Prostate gland (tissue), 2 donors: Measurements from ENCODE around the gene MBNL2. TPM values are rescaled to one million over a fixed set of nuclear protein-coding genes. Genes with fewer than 3 reads are reported as not detected.
A peak's percentile ranks its signal among the peaks of the same experiment; 100 is the strongest.

Source experiments
- DNase-seq: peaks from one replicate; pipeline ENCODE4 v3.0.0-alpha.2; 2019; ENCODE audit warnings: low spot score
- H3K27ac ChIP-seq, 2 donors: fragments of 200-600 bp; sonication (generic); 2 replicates each; pipeline ENCODE4 v1.5.1; 2017 to 2019
- H3K27me3 ChIP-seq: fragments of 200-600 bp; sonication (generic); replicated peaks from 2 replicates; pipeline ENCODE4 v1.5.1; 2019; ENCODE audit not compliant: insufficient read depth
- H3K36me3 ChIP-seq, 2 donors: fragments of 200-600 bp; sonication (generic); 1 replicate in 1 of 2; 2 replicates in 1 of 2; pipeline versions ENCODE4 v1.5.1 to v1.8.1; 2017 to 2019
- H3K4me1 ChIP-seq: fragments of 200-600 bp; sonication (generic); replicated peaks from 2 replicates; pipeline ENCODE4 v1.5.1; 2019
- H3K4me3 ChIP-seq, 2 donors: fragments of 200-600 bp; sonication (generic); 2 replicates each; pipeline ENCODE4 v1.5.1; 2017 to 2019
- H3K9me3 ChIP-seq: fragments of 200-600 bp; sonication (generic); 2 replicates; pipeline ENCODE4 v1.5.1; 2017
- POLR2A ChIP-seq: fragments of 450-650 bp; IDR thresholded peaks from one replicate; pipeline ENCODE4 v1.6.1; 2016; ENCODE audit warnings: antibody characterized with exemption, mild to moderate bottlenecking
- POLR2AphosphoS5 ChIP-seq: sonication (generic); formaldehyde crosslinking; IDR thresholded peaks from one replicate; pipeline ENCODE4 v1.6.1; 2017; ENCODE audit warnings: antibody characterized with exemption
- WGBS: methylation state at CpG from one replicate; pipeline ENCODE4 v1.1.5; 2018; 5-methylcytosine and 5-hydroxymethylcytosine counted together
- intact Hi-C: fragments of 100-400 bp; cut with DNase I; formaldehyde crosslinking; loops from one replicate; pipeline ENCODE4 v1.14.2; 2022
- total RNA-seq, 2 donors: library from RNA; depleted of rRNA; stranded (reverse); fragments of >200 nt; gene quantifications; one replicate each; pipeline ENCODE4 v1.1.0, GENCODE V29; 2016
- TF ChIP-seq, protein P1 (sequence below), 4 experiments: fragments of 200-600 bp in 2 of 4; fragments of 450-650 bp in 2 of 4; sonication (generic) in 2 of 4; IDR thresholded peaks; 1 replicate in 3 of 4; 2 replicates in 1 of 4; pipeline ENCODE4 v1.5.1; 2016 to 2019; ENCODE audit warnings: antibody characterized with exemption in 4 of 4, mild to moderate bottlenecking in 2 of 4, moderate library complexity in 2 of 4

MBNL2 gene
- total RNA-seq, 2 donors from 2014 or later = 59.1 to 85.7 TPM

DNA sequence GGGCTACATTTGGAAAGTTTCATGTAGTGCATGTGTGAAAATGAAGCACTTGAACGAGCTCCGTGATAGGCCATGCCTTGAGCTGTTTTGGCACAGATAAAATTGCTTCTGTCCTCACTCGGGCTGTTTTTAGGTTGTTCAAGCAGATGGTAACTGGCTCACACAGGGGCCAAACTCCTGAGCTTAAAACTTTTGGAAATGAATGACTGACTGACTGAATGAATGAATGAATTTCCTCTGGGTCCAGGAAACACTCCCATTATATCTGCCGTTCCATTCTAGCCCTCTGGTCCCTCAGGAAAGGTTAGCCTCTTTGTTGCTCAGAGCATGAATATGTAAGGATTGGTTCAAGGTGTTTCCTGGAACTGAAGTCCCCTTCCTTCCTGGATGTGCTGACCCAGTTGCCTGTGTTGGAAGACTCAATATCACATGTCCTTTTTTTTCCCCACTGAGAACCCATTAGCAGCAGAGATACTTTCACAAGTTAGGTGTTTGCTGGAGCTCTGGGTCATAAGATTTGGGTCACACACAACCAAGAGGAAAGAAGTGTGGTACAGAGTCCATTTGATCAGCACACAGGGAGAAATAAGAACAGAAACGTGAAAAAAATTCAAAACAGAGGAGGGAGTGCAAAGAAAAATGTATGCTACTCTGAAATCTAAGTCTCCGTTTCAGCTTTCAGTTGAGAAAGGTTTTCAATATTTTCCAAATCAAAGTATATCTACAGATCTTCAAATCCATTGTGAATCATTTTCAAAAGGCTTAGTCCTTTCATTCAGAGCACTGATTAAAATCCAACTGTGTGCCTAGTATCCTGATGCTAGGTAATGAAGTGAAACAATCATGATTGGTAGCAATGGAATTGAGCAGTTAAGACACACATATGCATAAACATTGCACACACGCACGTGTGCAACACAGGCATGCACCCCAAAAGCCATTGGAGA lies 18.9 kb downstream of the MBNL2 start:
- no peak for DNase-seq
- Histone ChIP-seq H3K27me3 (no peaks in the 10 kb centered on the region), H3K27ac (no peak overlapping the region), H3K36me3 (no peaks in the 10 kb centered on the region), H3K9me3 (no peaks in the 10 kb centered on the region), H3K4me3 (no peak overlapping the region), H3K4me1 (no peaks in the 10 kb centered on the region)
- WGBS = 57% methylated on average over 8 of the region's 8 CpGs
- intact Hi-C loops = loop anchor here (5.0 kb wide), 1 partner anchor 36 kb away; no protein-coding TSS in a partner anchor
- TF ChIP-seq, protein P1, sequence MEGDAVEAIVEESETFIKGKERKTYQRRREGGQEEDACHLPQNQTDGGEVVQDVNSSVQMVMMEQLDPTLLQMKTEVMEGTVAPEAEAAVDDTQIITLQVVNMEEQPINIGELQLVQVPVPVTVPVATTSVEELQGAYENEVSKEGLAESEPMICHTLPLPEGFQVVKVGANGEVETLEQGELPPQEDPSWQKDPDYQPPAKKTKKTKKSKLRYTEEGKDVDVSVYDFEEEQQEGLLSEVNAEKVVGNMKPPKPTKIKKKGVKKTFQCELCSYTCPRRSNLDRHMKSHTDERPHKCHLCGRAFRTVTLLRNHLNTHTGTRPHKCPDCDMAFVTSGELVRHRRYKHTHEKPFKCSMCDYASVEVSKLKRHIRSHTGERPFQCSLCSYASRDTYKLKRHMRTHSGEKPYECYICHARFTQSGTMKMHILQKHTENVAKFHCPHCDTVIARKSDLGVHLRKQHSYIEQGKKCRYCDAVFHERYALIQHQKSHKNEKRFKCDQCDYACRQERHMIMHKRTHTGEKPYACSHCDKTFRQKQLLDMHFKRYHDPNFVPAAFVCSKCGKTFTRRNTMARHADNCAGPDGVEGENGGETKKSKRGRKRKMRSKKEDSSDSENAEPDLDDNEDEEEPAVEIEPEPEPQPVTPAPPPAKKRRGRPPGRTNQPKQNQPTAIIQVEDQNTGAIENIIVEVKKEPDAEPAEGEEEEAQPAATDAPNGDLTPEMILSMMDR (IDR thresholded peaks at IDR 0.05) = no peak
- TF ChIP-seq POLR2AphosphoS5 (no peak), POLR2A (no peak)

DNA sequence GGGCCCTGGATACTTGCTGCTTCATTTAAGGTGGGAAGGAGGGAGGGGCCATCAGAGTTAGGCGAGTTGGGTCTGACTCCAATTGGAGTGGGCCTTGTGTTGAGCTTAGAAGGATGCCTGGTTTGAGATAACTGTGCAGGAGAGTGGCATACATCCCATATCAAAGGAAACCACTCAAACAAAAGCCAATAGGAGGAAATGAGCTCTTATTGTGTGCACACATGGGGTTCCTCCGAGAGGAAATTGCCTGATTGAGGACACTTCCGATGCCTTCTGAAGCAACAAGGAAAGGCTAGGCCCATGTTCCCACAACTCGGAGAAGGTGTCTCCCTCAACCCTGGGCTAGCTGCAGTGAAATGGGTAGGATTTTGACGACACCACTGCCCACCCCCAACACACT lies 19.6 kb downstream of the MBNL2 start:
- intact Hi-C loops = loop anchor here (5.0 kb wide), 1 partner anchor 36 kb away; no protein-coding TSS in a partner anchor
- H3K4me1 ChIP-seq = no peaks in the 10 kb centered on the region
- no peaks in the 10 kb centered on the region for H3K9me3 ChIP-seq
- no peak for TF ChIP-seq POLR2A
- no peak for TF ChIP-seq POLR2AphosphoS5
- no peak overlapping the region for H3K27ac ChIP-seq
- no peak overlapping the region for H3K4me3 ChIP-seq
- 89% methylated on average over 5 of the region's 5 CpGs for WGBS
- DNase-seq = no peak
- H3K36me3 ChIP-seq = no peaks in the 10 kb centered on the region
- no peaks in the 10 kb centered on the region for H3K27me3 ChIP-seq

DNA sequence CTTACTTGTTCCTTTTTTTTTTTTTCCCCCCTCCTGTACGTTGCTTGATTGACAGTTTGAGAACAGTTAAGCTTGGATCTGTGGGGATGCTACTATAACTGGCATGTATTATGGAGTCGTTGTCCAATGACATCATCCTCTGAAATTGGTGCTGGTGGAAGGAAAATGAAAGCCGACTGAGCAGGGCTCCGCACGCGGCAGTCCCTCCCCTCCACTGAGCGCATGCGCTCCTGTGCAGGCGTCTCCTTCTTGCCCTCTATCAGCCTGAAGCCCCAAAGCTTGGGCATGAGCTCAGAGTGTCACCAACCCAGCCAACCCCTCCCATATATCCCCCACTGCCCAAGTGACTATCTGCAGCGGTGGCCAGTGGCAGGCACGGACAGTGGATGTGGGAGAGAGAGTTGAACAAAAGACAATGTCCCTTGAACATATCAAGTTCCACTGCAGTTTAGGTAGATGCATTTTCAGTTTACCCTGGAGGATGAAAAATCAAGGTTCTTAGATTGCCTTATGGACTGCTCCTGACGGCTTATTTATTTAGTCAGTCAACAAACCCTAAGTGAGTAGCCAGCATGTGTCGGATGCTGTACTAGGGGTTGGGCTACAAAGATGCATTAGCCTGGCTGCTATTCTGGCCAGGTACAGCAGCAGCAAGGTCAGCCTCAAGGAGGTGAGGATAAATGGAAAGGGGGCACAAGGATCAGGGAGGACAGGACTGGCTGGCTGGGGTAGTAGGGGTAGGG lies 20.8 kb downstream of the MBNL2 start:
- H3K4me1 ChIP-seq = no peaks in the 10 kb centered on the region
- intact Hi-C loops = loop anchor here (5.0 kb wide), 1 partner anchor 34 kb away; no protein-coding TSS in a partner anchor

DNA sequence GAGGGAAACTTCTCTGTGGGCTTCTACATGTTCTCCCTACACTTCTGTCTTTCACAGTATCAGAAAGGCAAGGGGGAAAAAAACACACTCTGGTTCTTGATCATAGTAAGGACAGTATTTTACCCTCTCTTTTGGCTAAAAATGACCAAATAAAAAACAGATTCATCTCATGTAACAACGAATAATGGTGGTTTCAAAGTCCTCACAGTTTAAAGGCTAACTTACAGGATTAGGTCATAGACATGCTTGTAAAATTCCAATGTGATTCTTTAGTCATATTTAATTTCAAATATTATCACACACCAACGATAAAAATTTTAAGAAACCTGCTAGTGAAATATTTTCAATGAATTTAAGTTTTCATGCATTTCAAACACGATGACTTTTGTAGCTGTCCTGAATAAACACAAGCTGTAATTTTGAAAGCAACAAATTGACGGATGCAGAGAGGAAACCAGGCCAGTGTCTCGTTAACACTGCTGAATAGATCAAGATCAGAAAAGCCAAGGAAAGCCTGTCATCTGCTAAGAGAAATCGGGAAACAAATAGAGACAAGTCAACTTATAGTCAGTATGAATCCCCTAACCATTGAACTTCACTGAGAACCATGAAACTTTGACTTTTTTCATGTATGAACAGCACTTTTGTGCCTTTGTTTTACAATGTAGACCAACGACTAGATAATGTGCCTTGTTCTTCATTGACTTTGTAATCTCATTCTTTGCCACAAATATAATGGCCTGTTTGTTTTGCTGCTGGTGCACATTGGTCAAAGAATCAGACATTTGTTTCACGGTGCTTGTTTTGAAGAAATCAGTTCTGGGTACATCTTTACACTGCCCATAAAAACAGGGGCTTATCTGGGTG lies 22.0 kb downstream of the MBNL2 start:
- Histone ChIP-seq H3K27ac (peak overlapping the region in 1 of 2 donors; percentile 18), H3K27me3 (no peaks in the 10 kb centered on the region), H3K4me3 (no peak overlapping the region), H3K9me3 (no peaks in the 10 kb centered on the region), H3K4me1 (no peaks in the 10 kb centered on the region), H3K36me3 (no peaks in the 10 kb centered on the region)
- TF ChIP-seq POLR2A = no peak
- TF ChIP-seq, protein P1 (IDR thresholded peaks at IDR 0.05) = no peak
- TF ChIP-seq POLR2AphosphoS5 = no peak
- intact Hi-C loops = loop anchor here (5.0 kb wide), 1 partner anchor 33 kb away; no protein-coding TSS in a partner anchor
- 13% methylated on average over 8 of the region's 8 CpGs for WGBS
- no peak for DNase-seq

More for the DNA sequence above, 20.8 kb downstream of the MBNL2 start:
- WGBS = 81% methylated on average over 13 of the region's 13 CpGs
- no peak for DNase-seq
- H3K9me3 ChIP-seq = no peaks in the 10 kb centered on the region
- no peaks in the 10 kb centered on the region for H3K36me3 ChIP-seq
- TF ChIP-seq, protein P1 (IDR thresholded peaks at IDR 0.05) = no peak
- no peaks in the 10 kb centered on the region for H3K27me3 ChIP-seq
- no peak overlapping the region for H3K4me3 ChIP-seq
- no peak overlapping the region for H3K27ac ChIP-seq
